Stimulated activated CD4-positive, alpha-beta T cell treated with anti-CD3 and anti-CD28 coated beads, Interleukin-4, amount 100 ng/mL, for 1 hour (primary cell): ENCODE measurements around the gene UBE2E2.

Experiments
- DNase-seq: peaks from one replicate; pipeline ENCODE4 v3.0.0-alpha.2; 2020

UBE2E2 gene

DNA sequence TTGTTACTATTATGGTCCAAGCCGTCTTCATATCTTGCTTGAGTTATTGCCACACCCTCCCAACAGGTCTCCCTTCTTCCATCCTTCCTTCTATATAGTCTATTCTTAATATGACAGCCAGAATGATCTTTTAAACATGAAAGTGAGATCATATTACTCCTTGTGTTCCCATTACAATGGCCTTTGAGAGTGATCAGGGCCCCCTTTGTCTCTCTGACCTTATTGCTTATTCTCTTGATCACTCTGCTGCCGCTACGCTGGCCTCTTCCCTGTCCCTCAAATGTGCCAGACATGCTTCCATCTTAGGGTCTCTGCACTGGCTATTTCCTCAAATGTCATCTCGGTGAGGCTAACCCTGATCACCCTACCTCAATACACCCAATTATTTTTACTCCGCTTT lies 38.1 kb downstream of the UBE2E2 start:
- no peak for DNase-seq

DNA sequence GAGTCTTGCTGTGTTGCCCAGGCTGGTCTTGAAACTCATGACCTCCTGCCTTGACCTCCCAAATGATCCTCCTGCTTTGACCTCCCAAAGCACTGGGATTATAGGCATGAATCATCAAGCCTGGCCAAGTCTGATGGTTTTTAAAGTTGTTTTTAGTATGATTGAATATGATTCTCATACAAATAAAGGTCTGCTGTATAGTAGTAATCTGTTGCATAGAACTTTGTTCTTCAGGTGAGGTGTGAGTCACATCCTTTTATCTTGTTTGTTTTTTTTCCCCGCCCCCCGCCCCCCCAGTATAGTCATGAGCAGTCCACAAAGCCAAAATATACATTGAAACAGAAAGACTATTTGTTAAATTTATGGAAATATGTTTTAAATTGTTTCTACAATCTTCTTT lies 39.0 kb downstream of the UBE2E2 start:
- no peak for DNase-seq

- DNase-seq, result no peak
Measured at GRCh38 chr3:23244324-23245041, 41.4 kb downstream of the UBE2E2 start.

DNA sequence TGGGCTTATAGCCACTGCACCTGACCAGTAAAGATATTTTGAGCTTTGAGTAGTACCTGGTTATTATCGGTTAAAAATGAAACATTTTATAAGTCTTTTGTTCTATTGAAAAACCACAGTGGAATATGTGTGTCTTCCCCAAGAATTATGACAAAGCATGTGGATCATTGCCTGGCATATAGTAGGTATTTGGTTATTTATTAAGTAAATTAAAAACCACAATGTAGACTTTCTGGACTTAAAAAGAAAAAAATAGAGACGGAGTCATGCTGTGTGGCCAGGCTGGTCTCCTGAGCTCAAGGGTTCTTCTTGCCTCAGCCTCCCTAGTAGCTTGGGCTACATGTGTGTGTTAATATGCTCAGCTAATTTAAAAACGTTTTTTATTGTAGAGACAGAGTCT lies 43.5 kb downstream of the UBE2E2 start:
- no peak for DNase-seq

DNA sequence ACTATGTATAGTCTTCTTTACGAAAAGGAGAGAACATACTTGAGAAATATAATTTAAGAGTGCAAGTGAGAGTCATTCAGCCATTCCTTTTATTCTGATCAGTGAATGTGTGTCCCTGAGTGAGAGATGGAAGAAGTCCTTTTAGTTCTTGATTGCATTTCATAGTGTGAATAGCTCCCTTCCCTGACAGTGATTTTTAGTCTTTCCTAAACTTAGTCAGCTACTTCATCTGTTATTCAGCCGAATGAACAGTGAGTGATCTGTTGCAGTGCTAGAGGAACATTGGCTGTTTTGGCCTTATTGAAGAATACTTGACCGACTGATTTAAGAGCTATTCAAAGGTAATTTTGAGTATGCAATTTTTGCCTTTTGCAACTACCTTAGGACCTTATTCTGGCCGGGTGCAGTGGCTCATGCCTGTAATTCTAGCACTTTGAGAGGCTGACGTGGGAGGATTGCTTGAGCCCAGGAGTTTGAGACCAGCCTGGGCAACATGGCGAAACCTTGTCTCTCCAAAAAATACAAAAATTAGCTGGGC lies 45.5 kb downstream of the UBE2E2 start:
- DNase-seq, result no peak

DNA sequence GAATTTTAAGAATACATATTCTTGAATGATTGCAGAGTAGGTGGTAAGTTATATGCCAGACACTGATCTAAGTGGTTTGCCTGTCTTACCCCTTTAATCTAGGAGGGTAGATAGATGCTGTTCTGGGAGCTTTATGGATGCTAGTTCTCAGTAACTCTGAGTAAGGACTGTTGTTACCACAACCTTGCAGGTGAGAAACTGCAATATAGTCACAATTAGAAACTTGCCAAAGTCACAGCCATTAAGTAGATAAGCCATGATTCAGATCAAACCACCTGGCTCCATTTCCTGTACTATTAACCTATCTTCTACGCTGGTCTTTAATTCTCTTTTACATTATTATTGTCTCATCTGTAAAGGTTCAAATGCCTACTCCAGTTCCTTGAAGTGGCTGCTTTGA lies 46.8 kb downstream of the UBE2E2 start:
- DNase-seq, result no peak

- no peak for DNase-seq
Measured at GRCh38 chr3:23252122-23252521, 49.0 kb downstream of the UBE2E2 start.

GRCh38 chr3:23253214-23253613 lies 50.1 kb downstream of the UBE2E2 start:
- no peak for DNase-seq

GRCh38 chr3:23254282-23254681 lies 51.2 kb downstream of the UBE2E2 start:
- no peak for DNase-seq

GRCh38 chr3:23254835-23255234 lies 51.7 kb downstream of the UBE2E2 start:
- no peak for DNase-seq

DNA sequence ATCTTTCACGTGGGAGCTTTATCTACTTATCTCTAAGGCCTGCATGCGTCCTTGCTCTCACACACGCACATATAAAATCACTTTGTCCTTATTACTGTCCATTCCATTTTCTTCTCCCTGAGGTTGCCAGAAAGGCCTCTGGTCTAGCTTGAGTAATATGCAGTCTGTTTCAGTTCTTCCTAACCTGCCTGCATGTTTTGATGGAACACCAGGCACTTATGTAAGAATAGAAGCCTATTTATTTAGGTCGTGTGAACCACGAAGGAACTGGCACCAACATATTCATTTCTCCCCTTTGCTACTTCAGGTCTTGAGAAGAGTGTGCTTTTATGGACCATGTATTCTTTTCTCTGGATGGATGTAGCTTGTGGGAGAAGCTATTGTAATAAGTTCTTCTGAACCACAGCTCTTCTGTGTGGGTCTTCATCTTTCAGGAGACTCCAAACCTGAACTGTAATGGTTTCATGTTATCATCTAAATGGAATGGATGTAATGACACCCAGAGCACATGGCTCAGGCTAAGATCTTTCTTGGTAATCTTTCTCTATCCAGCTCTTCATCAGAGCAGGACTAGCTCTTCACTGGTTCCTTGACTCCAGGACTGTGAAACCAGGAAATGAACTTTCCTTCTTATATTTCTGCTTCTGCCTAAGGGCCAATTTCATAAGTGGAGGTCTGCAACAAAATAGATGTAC lies 53.8 kb downstream of the UBE2E2 start:
- no peak for DNase-seq

DNA sequence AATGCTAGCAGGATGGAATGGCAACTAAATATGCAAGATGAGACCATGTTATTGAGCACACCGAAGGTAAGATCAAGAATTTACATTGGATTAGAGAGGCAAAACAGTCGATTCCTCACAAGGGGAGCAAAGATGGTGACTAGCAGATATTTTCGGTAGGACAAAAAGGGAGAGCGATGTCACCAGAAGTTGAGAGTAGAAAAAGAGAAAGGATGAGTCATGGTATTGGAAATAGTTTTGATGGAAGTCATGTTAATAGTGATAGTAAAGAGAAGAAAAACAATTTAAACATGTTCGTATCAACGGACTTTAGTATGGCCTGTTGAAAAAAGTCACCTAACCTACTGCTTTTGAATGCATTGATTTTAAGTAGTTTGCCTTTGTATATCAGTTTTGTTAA lies 55.0 kb downstream of the UBE2E2 start:
- DNase-seq, result no peak

GRCh38 chr3:23259515-23259914 lies 56.4 kb downstream of the UBE2E2 start:
- DNase-seq, result no peak

DNA sequence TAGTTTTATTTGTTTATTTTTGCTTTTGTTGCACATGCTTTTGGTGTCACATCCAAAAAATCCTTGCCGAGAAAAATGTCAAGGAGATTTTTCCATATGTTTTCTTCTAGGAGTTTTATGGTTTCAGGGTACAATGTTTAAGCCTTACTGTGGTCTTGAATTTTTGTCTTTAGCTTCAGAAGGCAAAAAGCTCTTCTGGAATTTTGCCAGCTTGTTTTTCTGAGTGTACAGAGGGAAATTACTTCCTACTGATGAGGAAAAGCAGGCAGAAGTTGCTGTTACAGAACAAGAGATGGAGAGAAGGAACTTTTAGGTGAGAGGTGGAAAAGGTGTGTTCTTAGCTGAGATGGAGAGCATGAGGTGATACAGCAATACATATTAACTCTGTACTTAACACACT lies 59.6 kb downstream of the UBE2E2 start:
- DNase-seq, result no peak

DNA sequence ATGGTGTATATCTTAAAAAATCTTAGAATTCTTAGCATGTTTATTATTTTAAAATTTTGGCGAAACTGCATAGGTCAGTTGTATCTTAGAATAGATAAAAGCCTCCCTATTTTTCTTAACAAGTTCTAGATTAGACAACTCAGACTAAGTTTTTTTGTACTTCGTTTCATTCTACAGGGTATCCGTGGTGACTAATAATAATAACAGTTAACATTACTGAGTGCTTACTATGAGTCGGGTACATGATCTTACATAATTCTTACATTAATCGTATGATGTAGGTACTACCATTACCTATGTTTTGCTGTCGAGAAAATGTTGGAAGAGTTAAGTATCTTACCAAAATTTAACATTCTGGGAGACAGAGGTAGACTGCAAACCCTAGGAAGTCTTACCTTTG lies 60.7 kb downstream of the UBE2E2 start:
- DNase-seq, result no peak

DNA sequence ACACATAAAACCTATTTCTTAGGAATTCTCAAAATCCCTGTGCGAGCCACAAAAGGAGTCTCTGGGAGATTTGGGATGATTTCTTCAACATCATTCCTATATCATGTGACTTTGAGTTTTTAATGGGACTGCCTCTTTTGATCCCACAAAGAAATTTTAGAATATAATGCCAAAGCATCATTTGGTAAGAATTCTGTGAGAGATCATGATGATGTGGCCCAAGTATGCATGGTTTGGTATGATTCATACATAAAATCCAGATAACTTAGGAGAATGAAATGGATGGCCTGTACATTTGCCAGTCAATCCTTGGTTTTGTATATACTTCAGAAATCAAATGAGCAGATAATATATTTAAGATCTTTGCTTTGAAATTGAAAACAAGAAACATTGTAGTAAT lies 61.3 kb downstream of the UBE2E2 start:
- DNase-seq, result no peak

DNA sequence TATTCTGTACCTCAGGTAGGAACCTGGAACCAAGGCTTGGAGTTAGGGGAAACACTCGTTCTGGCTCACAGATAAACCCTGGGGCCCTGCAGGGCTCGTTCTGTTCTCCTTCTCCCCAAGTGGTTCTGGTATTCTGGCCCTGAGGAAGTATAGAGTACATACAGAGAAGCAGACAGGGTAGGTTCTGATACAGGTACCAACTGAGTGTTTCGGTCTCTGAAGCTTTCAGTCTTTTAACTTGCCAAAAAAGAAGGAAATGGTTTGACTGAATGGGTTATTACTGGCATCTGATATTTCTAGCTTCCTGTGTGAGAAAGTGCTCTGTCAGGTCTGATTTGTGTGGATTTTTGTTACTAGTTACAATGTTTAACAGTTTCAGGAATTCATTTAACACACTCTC lies 67.3 kb downstream of the UBE2E2 start:
- no peak for DNase-seq

DNA sequence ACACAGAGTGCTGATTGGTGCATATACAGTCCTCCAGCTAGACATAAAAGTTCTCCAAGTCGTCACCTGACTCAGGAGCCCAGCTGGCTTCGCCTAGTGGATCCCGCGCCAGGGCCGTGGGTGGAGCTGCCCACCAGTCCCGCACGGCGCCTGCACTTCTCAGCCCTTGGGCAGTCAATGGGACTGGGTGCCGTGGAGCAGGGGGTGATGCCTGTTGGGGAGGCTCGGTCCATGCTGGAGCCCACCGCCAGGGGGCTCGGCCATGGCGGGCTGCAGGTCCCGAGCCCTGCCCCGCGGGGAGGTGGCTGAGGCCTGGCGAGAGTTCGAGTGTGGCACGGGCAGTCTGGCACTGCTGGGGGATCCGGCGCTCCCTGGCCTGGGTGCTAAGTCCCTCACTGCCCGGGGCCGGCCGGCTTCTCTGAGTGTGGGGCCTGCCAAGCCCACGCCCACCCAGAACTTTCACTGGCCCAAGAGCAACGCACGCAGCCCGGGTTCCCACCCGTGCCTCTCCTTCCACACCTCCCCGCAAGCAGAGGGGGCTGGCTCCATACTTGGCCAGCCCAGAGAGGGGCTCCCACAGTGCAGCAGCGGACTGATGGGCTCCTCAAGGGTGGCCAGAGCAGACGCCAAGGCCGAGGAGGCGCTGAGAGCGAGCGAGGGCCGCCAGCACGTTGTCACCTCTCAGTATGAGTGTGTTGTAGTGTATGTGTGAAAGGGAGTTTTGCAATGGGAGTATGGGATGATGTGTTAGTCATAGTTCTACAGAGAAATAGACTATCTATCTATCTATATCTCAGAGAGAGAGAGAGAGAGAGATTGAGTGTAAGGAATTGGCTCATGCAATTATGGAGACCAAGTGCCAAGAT lies 69.0 kb downstream of the UBE2E2 start:
- DNase-seq, result no peak

- DNase-seq, result no peak
Measured at GRCh38 chr3:23272820-23273219, 69.7 kb downstream of the UBE2E2 start.

DNA sequence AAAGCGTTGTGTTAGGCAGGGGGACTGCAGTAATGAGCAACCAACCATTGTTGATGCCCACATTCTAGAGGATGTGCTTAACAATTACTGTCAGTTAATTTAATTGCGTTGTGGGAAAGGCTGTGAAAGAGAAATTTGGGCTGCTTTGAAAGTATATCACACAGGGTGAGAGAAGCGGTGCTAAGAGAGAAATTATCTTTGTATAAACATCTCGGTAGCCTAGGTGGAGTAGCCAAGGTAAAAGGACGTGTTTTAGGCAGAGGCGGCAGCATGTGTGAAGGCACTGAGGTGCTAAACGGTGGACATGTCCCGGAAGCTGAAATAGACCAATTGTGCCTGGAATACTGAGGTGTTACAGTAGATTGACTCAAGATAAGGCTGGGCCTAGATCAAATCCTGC lies 71.9 kb downstream of the UBE2E2 start:
- DNase-seq, result no peak

- DNase-seq, result no peak
Measured at GRCh38 chr3:23275814-23276213, 72.7 kb downstream of the UBE2E2 start.

DNA sequence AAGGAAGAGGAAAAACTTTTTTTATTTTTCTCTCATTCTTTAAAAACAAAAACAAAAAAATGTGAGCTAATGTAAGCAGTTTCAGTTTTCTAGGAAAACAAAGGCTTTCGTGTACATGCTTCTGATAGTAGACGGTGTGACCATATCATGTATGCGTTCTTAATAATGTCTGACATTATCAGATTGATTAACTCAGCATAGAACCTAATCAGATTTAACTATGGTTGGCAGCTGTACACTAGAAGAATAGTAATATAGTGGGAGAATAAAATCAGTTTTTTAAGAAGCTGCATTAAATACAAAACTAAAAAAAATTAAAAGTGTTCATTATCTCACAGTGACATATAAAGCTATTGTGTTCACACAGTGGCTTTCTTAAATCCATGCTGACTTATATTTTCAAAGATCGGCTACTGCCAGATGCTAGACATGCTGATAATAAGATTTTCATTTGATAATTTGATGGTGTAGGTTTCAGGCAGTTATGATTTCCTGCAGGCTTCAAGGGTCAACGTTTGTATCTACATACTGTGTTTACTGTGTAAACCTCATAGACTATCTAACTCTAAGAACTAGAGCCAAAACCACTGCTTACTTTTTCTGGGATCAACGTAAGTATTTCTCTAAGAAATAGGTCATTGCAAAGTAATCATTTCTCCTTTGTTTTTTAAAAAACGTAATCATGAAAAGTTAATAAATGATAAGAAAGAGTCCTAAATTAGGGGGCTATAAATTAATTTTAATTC lies 74.0 kb downstream of the UBE2E2 start:
- no peak for DNase-seq

DNA sequence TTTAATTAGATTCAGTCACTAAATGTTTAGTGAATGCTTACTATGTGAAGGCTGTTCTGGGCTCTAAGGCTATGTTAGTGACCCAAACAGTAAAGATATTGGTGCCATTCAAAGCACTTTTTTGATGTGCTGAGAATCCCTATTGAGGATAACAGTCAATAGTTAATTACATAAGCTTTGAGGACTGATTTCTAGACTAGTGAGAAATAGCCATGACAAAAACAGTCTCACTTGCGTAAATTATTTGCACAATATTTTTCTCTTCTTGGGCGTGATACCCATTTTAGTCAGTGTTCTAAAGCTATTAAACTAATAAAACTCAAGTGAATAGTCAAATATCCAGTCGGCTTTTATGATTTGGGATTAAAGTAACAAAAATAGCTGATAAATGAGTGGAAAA lies 74.6 kb downstream of the UBE2E2 start:
- no peak for DNase-seq
